Measurements from ENCODE around the gene PREPL. TPM values are rescaled to one million over a fixed set of nuclear protein-coding genes. Genes with fewer than 3 reads are reported as not detected.
"Not testable (repeated sequence)": the region's sequence is repeated elsewhere in the genome, so short reads cannot be mapped to it uniquely, and the experiment has no call there.

The PREPL gene
- total RNA-seq, 1 donor from 2014 or later: 30.5 TPM

DNA sequence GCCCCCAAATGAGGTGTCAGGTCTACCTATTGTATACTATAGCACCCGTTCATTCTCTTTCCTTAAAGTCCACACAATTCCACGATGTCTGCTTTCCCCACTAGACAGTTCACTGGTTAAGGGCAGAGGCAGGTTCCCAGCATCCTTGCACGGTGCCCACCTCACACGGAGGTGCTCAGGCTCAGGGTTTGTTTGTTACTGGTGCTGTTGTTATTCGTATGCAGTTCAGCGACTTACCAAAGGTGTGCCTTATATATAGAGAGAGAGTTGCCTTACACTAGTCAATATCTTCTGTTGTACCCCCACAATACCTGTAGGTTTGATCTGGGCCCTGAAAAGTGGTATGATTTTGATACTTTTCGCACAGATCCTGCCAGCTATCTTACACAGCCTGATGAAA, 55.4 kb downstream of the PREPL start:
- Mint-ChIP-seq H3K36me3 (ENCODE audit: low read depth) (peaks cover 6% of the 10 kb centered on the region), H3K27me3 (ENCODE audit: insufficient read depth) (no peaks in the 10 kb centered on the region), H3K4me1 (ENCODE audit: low read depth) (no peaks in the 10 kb centered on the region), H3K4me3 (no peak overlapping the region), H3K9me3 (peaks cover 14% of the 10 kb centered on the region), H3K27ac (no peak overlapping the region)
- intact Hi-C loops (cut with micrococcal nuclease): no loop called here
- DNase-seq (ENCODE audit: low spot score): no peak

GRCh38 chr2:44304258-44304657, 57.0 kb downstream of the PREPL start:
- Mint-ChIP-seq H3K4me3 (no peak overlapping the region), H3K27ac (no peak overlapping the region), H3K4me1 (ENCODE audit: low read depth) (no peaks in the 10 kb centered on the region), H3K36me3 (ENCODE audit: low read depth) (peaks cover 2% of the 10 kb centered on the region), H3K27me3 (ENCODE audit: insufficient read depth) (no peaks in the 10 kb centered on the region), H3K9me3 (peaks cover 3% of the 10 kb centered on the region)
- intact Hi-C loops (cut with micrococcal nuclease): no loop called here
- DNase-seq (ENCODE audit: low spot score): no peak

GRCh38 chr2:44303766-44304165, 57.5 kb downstream of the PREPL start:
- H3K4me3 Mint-ChIP-seq; H3K4me1 Mint-ChIP-seq (ENCODE audit: low read depth); H3K36me3 Mint-ChIP-seq (ENCODE audit: low read depth); intact Hi-C loops (cut with micrococcal nuclease); H3K9me3 Mint-ChIP-seq; H3K27ac Mint-ChIP-seq; H3K27me3 Mint-ChIP-seq (ENCODE audit: insufficient read depth); DNase-seq (ENCODE audit: low spot score): not testable (repeated sequence)

GRCh38 chr2:44301111-44301510, 60.2 kb downstream of the PREPL start:
- Mint-ChIP-seq H3K36me3 (ENCODE audit: low read depth) (no peaks in the 10 kb centered on the region), H3K27me3 (ENCODE audit: insufficient read depth) (no peaks in the 10 kb centered on the region)
- intact Hi-C loops (cut with micrococcal nuclease): no loop called here

GRCh38 chr2:44299635-44300034, 61.7 kb downstream of the PREPL start:
- Mint-ChIP-seq H3K27ac (no peak overlapping the region), H3K36me3 (ENCODE audit: low read depth) (no peaks in the 10 kb centered on the region), H3K9me3 (no peaks in the 10 kb centered on the region), H3K4me1 (ENCODE audit: low read depth) (no peaks in the 10 kb centered on the region), H3K4me3 (no peak overlapping the region), H3K27me3 (ENCODE audit: insufficient read depth) (no peaks in the 10 kb centered on the region)
- no peak for DNase-seq (ENCODE audit: low spot score)
- intact Hi-C loops (cut with micrococcal nuclease): loop anchor here (5.0 kb wide), 1 partner anchor 257 kb away; no protein-coding TSS in a partner anchor

More at GRCh38 chr2:44301111-44301510, 60.2 kb downstream of the PREPL start:
- no peaks in the 10 kb centered on the region for H3K9me3 Mint-ChIP-seq
- no peak overlapping the region for H3K27ac Mint-ChIP-seq
- no peaks in the 10 kb centered on the region for H3K4me1 Mint-ChIP-seq (ENCODE audit: low read depth)
- H3K4me3 Mint-ChIP-seq: no peak overlapping the region
- no peak for DNase-seq (ENCODE audit: low spot score)

- Mint-ChIP-seq H3K9me3 (no peaks in the 10 kb centered on the region), H3K27me3 (ENCODE audit: insufficient read depth) (no peaks in the 10 kb centered on the region), H3K27ac (no peak overlapping the region), H3K4me1 (ENCODE audit: low read depth) (no peaks in the 10 kb centered on the region), H3K36me3 (ENCODE audit: low read depth) (no peaks in the 10 kb centered on the region), H3K4me3 (no peak overlapping the region)
- intact Hi-C loops (cut with micrococcal nuclease): loop anchor here (5.0 kb wide), 1 partner anchor 255 kb away; no protein-coding TSS in a partner anchor
- no peak for DNase-seq (ENCODE audit: low spot score)
These were observed 63.9 kb downstream of the PREPL start for GRCh38 chr2:44297431-44297830.

GRCh38 chr2:44296653-44297052, 64.6 kb downstream of the PREPL start:
- H3K27ac Mint-ChIP-seq: no peak overlapping the region
- intact Hi-C loops (cut with micrococcal nuclease): loop anchor here (5.0 kb wide), 1 partner anchor 254 kb away; no protein-coding TSS in a partner anchor
- H3K4me1 Mint-ChIP-seq (ENCODE audit: low read depth): no peaks in the 10 kb centered on the region
- no peaks in the 10 kb centered on the region for H3K9me3 Mint-ChIP-seq
- H3K27me3 Mint-ChIP-seq (ENCODE audit: insufficient read depth): no peaks in the 10 kb centered on the region
- DNase-seq (ENCODE audit: low spot score): no peak
- H3K4me3 Mint-ChIP-seq: no peak overlapping the region
- no peaks in the 10 kb centered on the region for H3K36me3 Mint-ChIP-seq (ENCODE audit: low read depth)

DNA sequence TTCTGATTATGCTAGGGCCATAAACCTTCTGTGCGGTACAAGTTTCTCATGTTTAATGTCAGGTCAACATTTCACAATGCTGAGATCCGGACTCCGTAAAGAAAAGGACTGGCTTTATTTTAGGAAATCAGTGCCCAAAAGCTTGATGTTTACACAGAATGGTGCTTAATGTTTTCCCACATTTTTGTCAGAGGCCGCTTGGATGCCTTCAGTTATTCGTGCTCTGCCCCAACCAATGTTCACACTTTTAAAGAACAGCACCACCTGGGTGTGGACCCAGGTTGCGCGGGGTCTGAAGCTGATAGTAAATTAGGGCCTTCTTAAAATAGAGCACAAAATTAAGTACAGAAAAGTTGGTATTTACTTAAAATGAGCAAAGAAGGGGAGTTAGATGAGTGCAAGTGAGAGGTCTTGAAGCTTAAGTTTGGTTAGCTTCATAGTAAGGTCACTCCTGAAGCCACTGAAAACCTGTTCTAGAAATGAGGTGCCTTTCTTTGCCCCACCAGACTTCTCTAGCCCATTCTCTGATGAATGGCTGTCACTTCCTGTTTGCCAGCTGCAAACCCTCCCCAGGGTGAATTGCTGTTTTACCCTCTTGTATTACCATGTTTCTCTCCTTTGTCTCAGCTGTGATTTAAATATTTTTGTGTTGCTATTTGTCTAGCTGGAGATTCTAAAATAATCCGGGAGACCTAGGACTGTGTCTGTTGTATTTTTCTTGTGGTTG, 65.5 kb downstream of the PREPL start:
- H3K27ac Mint-ChIP-seq: no peak overlapping the region
- H3K9me3 Mint-ChIP-seq: no peaks in the 10 kb centered on the region
- no peaks in the 10 kb centered on the region for H3K27me3 Mint-ChIP-seq (ENCODE audit: insufficient read depth)
- no peak overlapping the region for H3K4me3 Mint-ChIP-seq
- H3K36me3 Mint-ChIP-seq (ENCODE audit: low read depth): no peaks in the 10 kb centered on the region
- H3K4me1 Mint-ChIP-seq (ENCODE audit: low read depth): no peaks in the 10 kb centered on the region
- intact Hi-C loops (cut with micrococcal nuclease): loop anchor here (1.0 to 5.0 kb wide), 2 partner anchors 208 to 253 kb away; no protein-coding TSS in a partner anchor
- DNase-seq (ENCODE audit: low spot score): no peak

DNA sequence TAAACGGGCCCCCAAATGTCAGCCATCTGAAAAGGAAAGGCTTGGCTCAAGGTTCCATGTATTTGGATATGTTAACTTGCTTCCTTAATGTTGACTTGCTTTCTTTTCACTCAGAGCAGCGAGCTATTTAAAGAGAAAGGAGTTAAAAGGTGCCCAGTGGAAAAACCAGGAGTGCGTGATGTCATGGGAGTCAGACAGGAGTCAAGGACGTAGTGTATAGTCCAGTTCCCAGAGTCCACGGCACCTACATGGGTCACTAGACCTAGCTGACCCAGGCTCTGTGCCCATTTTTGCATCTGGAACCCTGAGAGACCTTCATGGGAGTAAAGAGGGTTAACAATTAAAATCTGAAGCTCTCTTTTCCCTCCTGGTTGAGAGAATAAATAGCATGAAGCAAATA, 66.2 kb downstream of the PREPL start:
- H3K9me3 Mint-ChIP-seq: no peaks in the 10 kb centered on the region
- H3K36me3 Mint-ChIP-seq (ENCODE audit: low read depth): no peaks in the 10 kb centered on the region
- H3K4me3 Mint-ChIP-seq: no peak overlapping the region
- no peak overlapping the region for H3K27ac Mint-ChIP-seq
- DNase-seq (ENCODE audit: low spot score): no peak
- intact Hi-C loops (cut with micrococcal nuclease): loop anchor here (1.0 to 5.0 kb wide), 2 partner anchors 208 to 253 kb away; no protein-coding TSS in a partner anchor
- H3K27me3 Mint-ChIP-seq (ENCODE audit: insufficient read depth): peaks cover 2% of the 10 kb centered on the region
- H3K4me1 Mint-ChIP-seq (ENCODE audit: low read depth): no peaks in the 10 kb centered on the region

- no peak overlapping the region for H3K4me3 Mint-ChIP-seq
- H3K27me3 Mint-ChIP-seq (ENCODE audit: insufficient read depth): peaks cover 17% of the 10 kb centered on the region
- no peaks in the 10 kb centered on the region for H3K36me3 Mint-ChIP-seq (ENCODE audit: low read depth)
- no peak for DNase-seq (ENCODE audit: low spot score)
- H3K9me3 Mint-ChIP-seq: no peaks in the 10 kb centered on the region
- intact Hi-C loops (cut with micrococcal nuclease): no loop called here
- H3K27ac Mint-ChIP-seq: no peak overlapping the region
- no peaks in the 10 kb centered on the region for H3K4me1 Mint-ChIP-seq (ENCODE audit: low read depth)
These were observed 69.7 kb downstream of the PREPL start for GRCh38 chr2:44291281-44292248.

DNA sequence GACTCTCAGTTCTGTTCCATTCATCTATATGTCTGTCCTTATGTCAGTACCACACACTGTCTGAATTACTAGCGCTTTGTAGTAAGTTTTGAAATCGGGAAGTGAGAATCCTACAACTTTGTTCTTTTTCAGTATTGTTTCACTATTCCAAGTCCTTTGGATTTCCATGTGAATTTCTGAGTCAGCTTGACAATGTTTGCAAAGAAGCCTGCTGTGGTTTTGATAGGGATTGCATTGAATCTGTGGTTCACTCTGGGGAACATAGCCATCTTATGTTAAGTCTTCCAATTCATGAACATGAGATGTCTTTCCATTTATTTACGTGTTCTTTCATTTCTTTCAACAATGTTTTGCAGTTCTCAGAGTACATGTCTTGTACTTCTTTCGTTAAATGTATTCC, 71.0 kb downstream of the PREPL start:
- no peak overlapping the region for H3K4me3 Mint-ChIP-seq
- no peak overlapping the region for H3K27ac Mint-ChIP-seq
- intact Hi-C loops (cut with micrococcal nuclease): no loop called here
- no peaks in the 10 kb centered on the region for H3K4me1 Mint-ChIP-seq (ENCODE audit: low read depth)
- no peak for DNase-seq (ENCODE audit: low spot score)
- no peaks in the 10 kb centered on the region for H3K36me3 Mint-ChIP-seq (ENCODE audit: low read depth)
- H3K9me3 Mint-ChIP-seq: no peaks in the 10 kb centered on the region
- H3K27me3 Mint-ChIP-seq (ENCODE audit: insufficient read depth): peaks cover 18% of the 10 kb centered on the region

- Mint-ChIP-seq H3K27ac (no peak overlapping the region), H3K4me3 (no peak overlapping the region), H3K36me3 (ENCODE audit: low read depth) (no peaks in the 10 kb centered on the region), H3K27me3 (ENCODE audit: insufficient read depth) (peaks cover 25% of the 10 kb centered on the region), H3K9me3 (no peaks in the 10 kb centered on the region), H3K4me1 (ENCODE audit: low read depth) (no peaks in the 10 kb centered on the region)
- DNase-seq (ENCODE audit: low spot score): no peak
- intact Hi-C loops (cut with micrococcal nuclease): no loop called here
These were observed 74.2 kb downstream of the PREPL start for GRCh38 chr2:44286884-44287638.

All from activated T-helper 1 cell treated with anti-CD3 and anti-CD28 coated beads, Interleukin-12 subunit alpha, Interleukin-12 subunit beta, Interleukin-2, Interleukin-4 antibody, amounts not matched to agents 30 ng/mL and 10 ng/mL and 1 ng/mL, durations not matched to agents 14 hours and 24 hours and 36 hours (primary cell).